Heart right ventricle (tissue), 16 donors: ENCODE measurements around the gene MEX3B. TPM values are rescaled to one million over a fixed set of nuclear protein-coding genes. Genes with fewer than 3 reads are reported as not detected.

ENCODE experiments used
- ATAC-seq, 8 donors: fragments of 200-7000 bp; cut with Tn5 transposase; one replicate each; pipeline ENCODE4 v1.9.1; 2020; ENCODE audit warnings: mild to moderate bottlenecking in 8 of 8, moderate library complexity in 8 of 8, moderate number of reproducible peaks in 1 of 8
- DNase-seq, 2 donors: peaks; one replicate each; pipeline ENCODE4 v3.0.0-alpha.2; 2020
- H3K27ac ChIP-seq, 10 donors: fragments of 200-600 bp; sonication (generic) in 2 of 10; one replicate each; pipeline versions ENCODE4 v1.5.0 to v1.8.0; 2020 to 2022; ENCODE audit warnings: mild to moderate bottlenecking in 3 of 10
- H3K27me3 ChIP-seq, 7 donors: fragments of 200-600 bp; one replicate each; pipeline ENCODE4 v1.8.0; 2021 to 2022; ENCODE audit warnings: mild to moderate bottlenecking in 2 of 7
- H3K36me3 ChIP-seq, 9 donors: fragments of 200-600 bp; sonication (generic) in 1 of 9; one replicate each; pipeline versions ENCODE4 v1.5.0 to v1.8.0; 2020 to 2022; ENCODE audit warnings: mild to moderate bottlenecking in 2 of 9
- H3K4me1 ChIP-seq, 9 donors: fragments of 200-600 bp; sonication (generic) in 1 of 9; one replicate each; pipeline versions ENCODE4 v1.5.0 to v1.8.0; 2020 to 2022; ENCODE audit warnings: mild to moderate bottlenecking in 4 of 9
- H3K4me3 ChIP-seq, 10 donors: fragments of 200-600 bp; sonication (generic) in 2 of 10; one replicate each; pipeline versions ENCODE4 v1.5.0 to v1.8.0; 2020 to 2022; ENCODE audit warnings: mild to moderate bottlenecking in 7 of 10, moderate library complexity in 2 of 10
- H3K9me3 ChIP-seq, 11 donors: fragments of 200-600 bp in 10 of 11; sonication (generic) in 2 of 11; one replicate each; pipeline versions ENCODE4 v1.5.0 to v1.8.0; 2013 to 2022; ENCODE audit warnings: mild to moderate bottlenecking in 2 of 11, control low read depth in 1 of 11, moderate library complexity in 1 of 11
- WGBS, 2 donors: extraction: QIAGEN DNeasy Blood & Tissue Kit; methylation state at CpG; one replicate each; pipeline ENCODE4 v1.1.7; 2013; ENCODE audit warnings: inconsistent platforms in 1 of 2; 5-methylcytosine and 5-hydroxymethylcytosine counted together
- intact Hi-C, 10 donors: fragments of 100-400 bp; cut with DNase I; formaldehyde crosslinking; loops; one replicate each; pipeline versions ENCODE4 v1.11.1 to v1.14.2; 2022
- polyA plus RNA-seq, 2 donors: library from polyadenylated mRNA; stranded (reverse); fragments of 200-250 nt; gene quantifications; one replicate each; pipeline ENCODE4 v1.2.3, GENCODE V29; 2013
- total RNA-seq, 10 donors: library from RNA; stranded (reverse); fragmentation: NEBNext Ultra II Directional in 3 of 10; extraction: Animal tissue kit (Norgen Biotek cat#: 25700) in 3 of 10; gene quantifications; one replicate each; pipeline versions ENCODE4 v1.2.1 to v1.2.4, GENCODE V29; 2021 to 2023
- TF ChIP-seq, protein P1 (sequence below), 9 donors: fragments of 200-600 bp; sonication (generic) in 2 of 9; IDR thresholded peaks; one replicate each; pipeline versions ENCODE4 v1.5.0 to v1.8.0; 2021 to 2022; ENCODE audit warnings: antibody characterized with exemption in 9 of 9, mild to moderate bottlenecking in 5 of 9, moderate library complexity in 1 of 9
- donor health status: Arrhythmogenic right ventricular cardiomyopathy.
- donor health status: ischemic (EF 13 %, LVEDD 7.1; RV severe dilation, severe dysfunction).
- donor health status: healthy with polysubstance abuse.
- donor health status: DM: no; HTN: yes; CAD: no.
- donor health status: DM: no; HTN: no; CAD: no.
- donor health status: ischemic (EF 25% LVEDD 6.9; RV normal size, moderate dysfunction).
- donor health status: ischemic (EF 25% LVEDD 5.7; RV mildly dilated, moderate dysfunction).
- donor health status: healthy.
- donor health status: DM: yes; HTN: yes; CAD: no.
- donor health status: Ischemic cardiomyopathy.
- donor health status: ischemic (EF 35%, LVEDD 5.7; RV mildly dilated, moderate dysfunction).
- donor health status: nonischemic (EF 11% LVEDD 7.7; RV severe dilation, severe dysfunction).
- donor health status: DM: yes; HTN: yes; CAD: no.
- donor health status: PGD.
- donor health status: ischemic (EF 29% LVEDD 5.4; RV normal size, mild dysfunction).
- donor health status: nonischemic (EF 23%, LVEDD 6.1; RV moderate dilation, normal function).

Gene MEX3B
- total and polyA plus RNA-seq, 12 donors: 1.3 to 5.0 (median 2.8) TPM

- peaks cover 0 to 28% (median 0%) of the 10 kb centered on the region in 7 donors for H3K27me3 ChIP-seq
- H3K27ac ChIP-seq: peak overlapping the region in 9 of 10 donors; percentile 89 to 99 (median 98)
- H3K4me1 ChIP-seq: peaks cover 3 to 52% (median 35%) of the 10 kb centered on the region in 9 donors
- TF ChIP-seq, protein P1, sequence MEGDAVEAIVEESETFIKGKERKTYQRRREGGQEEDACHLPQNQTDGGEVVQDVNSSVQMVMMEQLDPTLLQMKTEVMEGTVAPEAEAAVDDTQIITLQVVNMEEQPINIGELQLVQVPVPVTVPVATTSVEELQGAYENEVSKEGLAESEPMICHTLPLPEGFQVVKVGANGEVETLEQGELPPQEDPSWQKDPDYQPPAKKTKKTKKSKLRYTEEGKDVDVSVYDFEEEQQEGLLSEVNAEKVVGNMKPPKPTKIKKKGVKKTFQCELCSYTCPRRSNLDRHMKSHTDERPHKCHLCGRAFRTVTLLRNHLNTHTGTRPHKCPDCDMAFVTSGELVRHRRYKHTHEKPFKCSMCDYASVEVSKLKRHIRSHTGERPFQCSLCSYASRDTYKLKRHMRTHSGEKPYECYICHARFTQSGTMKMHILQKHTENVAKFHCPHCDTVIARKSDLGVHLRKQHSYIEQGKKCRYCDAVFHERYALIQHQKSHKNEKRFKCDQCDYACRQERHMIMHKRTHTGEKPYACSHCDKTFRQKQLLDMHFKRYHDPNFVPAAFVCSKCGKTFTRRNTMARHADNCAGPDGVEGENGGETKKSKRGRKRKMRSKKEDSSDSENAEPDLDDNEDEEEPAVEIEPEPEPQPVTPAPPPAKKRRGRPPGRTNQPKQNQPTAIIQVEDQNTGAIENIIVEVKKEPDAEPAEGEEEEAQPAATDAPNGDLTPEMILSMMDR (IDR thresholded peaks at IDR 0.05): no peak
- peak overlapping the region; percentile 50 to 97 (median 90) for H3K4me3 ChIP-seq
- DNase-seq (peak; percentile 44 to 46), ATAC-seq (peak in 1 of 8 donors; percentile 1)
- H3K36me3 ChIP-seq: peaks cover 0 to 20% (median 0%) of the 10 kb centered on the region in 9 donors
- WGBS, 2 donors: 1% methylated on average over 54 of the region's 54 CpGs
- H3K9me3 ChIP-seq: no peaks in the 10 kb centered on the region
- intact Hi-C loops: loop anchor here in 7 of 10 donors (5.0 to 10.0 kb wide), 7 partner anchors 90 to 632 kb away; no protein-coding TSS in a partner anchor
These were observed 1.2 kb downstream of the MEX3B start for GRCh38 chr15:82044373-82045178.

GRCh38 chr15:82043796-82044372 is 1.9 kb downstream of the MEX3B start:
- WGBS, 2 donors: 29 to 34% methylated on average over 51 of the region's 51 CpGs
- intact Hi-C loops: loop anchor here in 4 of 10 donors (10.0 kb wide), 3 partner anchors 89 to 151 kb away; no protein-coding TSS in a partner anchor
- peaks cover 0 to 28% (median 0%) of the 10 kb centered on the region in 7 donors for H3K27me3 ChIP-seq
- TF ChIP-seq, protein P1 (IDR thresholded peaks at IDR 0.05): no peak
- no peaks in the 10 kb centered on the region for H3K9me3 ChIP-seq
- DNase-seq (peak in 1 of 2 donors; percentile 17), ATAC-seq (no peak)
- peak overlapping the region in 8 of 10 donors; percentile 89 to 99 (median 98) for H3K27ac ChIP-seq
- peaks cover 3 to 52% (median 35%) of the 10 kb centered on the region in 9 donors for H3K4me1 ChIP-seq
- peak overlapping the region; percentile 50 to 97 (median 90) for H3K4me3 ChIP-seq
- peaks cover 0 to 20% (median 0%) of the 10 kb centered on the region in 9 donors for H3K36me3 ChIP-seq

- intact Hi-C loops: loop anchor here in 4 of 10 donors (10.0 kb wide), 3 partner anchors 88 to 152 kb away; no protein-coding TSS in a partner anchor
- Histone ChIP-seq H3K27me3 (peaks cover 0 to 24% (median 0%) of the 10 kb centered on the region in 7 donors), H3K4me3 (peak overlapping the region in 8 of 10 donors; percentile 85 to 97 (median 90)), H3K4me1 (peaks cover 3 to 48% (median 34%) of the 10 kb centered on the region in 9 donors), H3K9me3 (no peaks in the 10 kb centered on the region), H3K27ac (no peak overlapping the region), H3K36me3 (peaks cover 0 to 20% (median 0%) of the 10 kb centered on the region in 9 donors)
- TF ChIP-seq, protein P1 (IDR thresholded peaks at IDR 0.05): no peak
- DNase-seq (no peak), ATAC-seq (no peak)
- WGBS, 2 donors: 77 to 83% methylated on average over 47 of the region's 47 CpGs
These were observed 2.6 kb downstream of the MEX3B start for GRCh38 chr15:82043130-82043673.

GRCh38 chr15:82040862-82041261 is 5.0 kb downstream of the MEX3B start:
- H3K36me3 ChIP-seq: peaks cover 0 to 20% (median 0%) of the 10 kb centered on the region in 9 donors
- 30 to 35% methylated on average over 4 of the region's 4 CpGs for WGBS, 2 donors
- ATAC-seq: peak in 2 of 8 donors; percentile 15 to 51
- TF ChIP-seq, protein P1 (IDR thresholded peaks at IDR 0.05): no peak
- no peaks in the 10 kb centered on the region for H3K9me3 ChIP-seq
- no peak for DNase-seq
- H3K27ac ChIP-seq: peak overlapping the region in 5 of 10 donors; percentile 6 to 58 (median 40)
- no peak overlapping the region for H3K4me3 ChIP-seq
- H3K4me1 ChIP-seq: peaks cover 3 to 35% (median 25%) of the 10 kb centered on the region in 9 donors
- intact Hi-C loops: loop anchor here in 4 of 10 donors (10.0 kb wide), 3 partner anchors 86 to 154 kb away; no protein-coding TSS in a partner anchor
- H3K27me3 ChIP-seq: peaks cover 0 to 12% (median 0%) of the 10 kb centered on the region in 7 donors
